Ascending aorta (tissue), 2 donors: ENCODE results near the gene DAGLB. TPM values are rescaled to one million over a fixed set of nuclear protein-coding genes. Genes with fewer than 3 reads are reported as not detected.

Source experiments
- DNase-seq, 2 donors: peaks; one replicate each; pipeline ENCODE4 v3.0.0-alpha.2; 2019; ENCODE audit warnings: low spot score in 2 of 2
- H3K27ac ChIP-seq, 2 donors: fragments of 200-600 bp; sonication (generic); one replicate each; pipeline ENCODE4 v1.5.1; 2016 to 2017; ENCODE audit warnings: mild to moderate bottlenecking in 1 of 2
- H3K27me3 ChIP-seq: fragments of 200-600 bp; sonication (generic); one replicate; pipeline ENCODE4 v1.5.1; 2017
- H3K36me3 ChIP-seq, 2 donors: fragments of 200-600 bp; sonication (generic); one replicate each; pipeline ENCODE4 v1.5.1; 2016
- H3K4me1 ChIP-seq, 2 donors: fragments of 200-600 bp; sonication (generic); one replicate each; pipeline ENCODE4 v1.5.1; 2016 to 2017; ENCODE audit warnings: mild to moderate bottlenecking in 1 of 2
- H3K4me3 ChIP-seq, 2 donors: fragments of 200-600 bp; sonication (generic); one replicate each; pipeline ENCODE4 v1.5.1; 2016 to 2017; ENCODE audit warnings: mild to moderate bottlenecking in 1 of 2
- H3K9me3 ChIP-seq, 2 donors: fragments of 200-600 bp; sonication (generic); one replicate each; pipeline ENCODE4 v1.5.1; 2016
- CTCF ChIP-seq, 3 experiments: fragments of 200-600 bp in 2 of 3; fragments of 450-650 bp in 1 of 3; sonication (generic) in 2 of 3; IDR thresholded peaks; one replicate each; pipeline ENCODE4 v1.5.1; 2016 to 2019; ENCODE audit warnings: antibody characterized with exemption in 3 of 3, mild to moderate bottlenecking in 1 of 3, moderate library complexity in 1 of 3
- intact Hi-C: fragments of 100-400 bp; cut with DNase I; formaldehyde crosslinking; loops from one replicate; pipeline ENCODE4 v1.15.1; 2023
- total RNA-seq: library from RNA; depleted of rRNA; stranded (reverse); fragments of >200 nt; gene quantifications from one replicate; pipeline ENCODE4 v1.1.0, GENCODE V29; 2016

The DAGLB gene
- total RNA-seq, 1 donor from 2014 or later, result 5.2 TPM

- no peak for TF ChIP-seq CTCF (IDR thresholded peaks at IDR 0.05)
- DNase-seq, result no peak
- Histone ChIP-seq H3K36me3 (peaks cover 39 to 69% of the 10 kb centered on the region in 2 donors), H3K4me3 (no peak overlapping the region), H3K4me1 (no peaks in the 10 kb centered on the region), H3K27ac (no peak overlapping the region), H3K27me3 (no peaks in the 10 kb centered on the region), H3K9me3 (no peaks in the 10 kb centered on the region)
- intact Hi-C loops, result no loop called here
Measured at GRCh38 chr7:6417408-6417807, 30.3 kb downstream of the DAGLB start.

GRCh38 chr7:6416516-6417145 lies 31.1 kb downstream of the DAGLB start:
- H3K36me3 ChIP-seq, result peaks cover 46 to 71% of the 10 kb centered on the region in 2 donors
- no peak for DNase-seq
- no peaks in the 10 kb centered on the region for H3K9me3 ChIP-seq
- no peak overlapping the region for H3K4me3 ChIP-seq
- no peak overlapping the region for H3K27ac ChIP-seq
- no peaks in the 10 kb centered on the region for H3K4me1 ChIP-seq
- intact Hi-C loops, result no loop called here
- no peak for TF ChIP-seq CTCF (IDR thresholded peaks at IDR 0.05)
- no peaks in the 10 kb centered on the region for H3K27me3 ChIP-seq

GRCh38 chr7:6413637-6414036 lies 34.1 kb downstream of the DAGLB start:
- intact Hi-C loops, result no loop called here

GRCh38 chr7:6409944-6410693 lies 37.6 kb downstream of the DAGLB start:
- intact Hi-C loops, result no loop called here
- Histone ChIP-seq H3K9me3 (no peaks in the 10 kb centered on the region), H3K27me3 (no peaks in the 10 kb centered on the region), H3K27ac (no peak overlapping the region), H3K4me3 (no peak overlapping the region), H3K36me3 (peaks cover 85 to 99% of the 10 kb centered on the region in 2 donors), H3K4me1 (no peaks in the 10 kb centered on the region)
- no peak for DNase-seq
- no peak for TF ChIP-seq CTCF (IDR thresholded peaks at IDR 0.05)

More at GRCh38 chr7:6413637-6414036, 34.1 kb downstream of the DAGLB start:
- DNase-seq, result no peak
- Histone ChIP-seq H3K4me1 (no peaks in the 10 kb centered on the region), H3K9me3 (no peaks in the 10 kb centered on the region), H3K36me3 (peaks cover 73 to 88% of the 10 kb centered on the region in 2 donors), H3K4me3 (no peak overlapping the region), H3K27me3 (no peaks in the 10 kb centered on the region), H3K27ac (no peak overlapping the region)
- TF ChIP-seq CTCF (IDR thresholded peaks at IDR 0.05), result no peak

GRCh38 chr7:6409091-6409490 lies 38.7 kb downstream of the DAGLB start:
- no peaks in the 10 kb centered on the region for H3K4me1 ChIP-seq
- no peak overlapping the region for H3K4me3 ChIP-seq
- no peak for DNase-seq
- no peaks in the 10 kb centered on the region for H3K9me3 ChIP-seq
- intact Hi-C loops, result no loop called here
- no peaks in the 10 kb centered on the region for H3K27me3 ChIP-seq
- TF ChIP-seq CTCF (IDR thresholded peaks at IDR 0.05), result no peak
- no peak overlapping the region for H3K27ac ChIP-seq
- peaks cover 89 to 99% of the 10 kb centered on the region in 2 donors for H3K36me3 ChIP-seq
